ENCODE results near the gene TVP23C.

The TVP23C gene

DNA sequence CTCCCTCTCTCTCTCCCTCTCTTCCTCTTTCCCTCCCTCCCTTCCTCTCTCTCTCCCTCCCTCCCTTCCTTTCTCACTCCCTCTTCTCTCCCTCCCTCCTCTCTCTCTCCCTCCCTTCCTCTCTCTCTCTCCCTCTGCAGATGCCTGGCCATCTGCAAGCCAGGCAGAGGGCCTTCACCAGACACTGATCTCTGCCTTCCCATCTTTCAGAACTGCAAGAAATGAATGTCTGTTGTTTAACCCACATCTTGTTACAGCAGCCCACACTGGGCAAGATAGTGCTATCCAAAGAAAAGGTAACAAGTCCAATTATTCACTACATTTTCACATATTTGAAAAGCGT lies 69.6 kb downstream of the TVP23C start:
- TF ChIP-seq CTCF (conservative IDR thresholded peaks at IDR 0.05) = no peak
- no peak overlapping the region for H3K27ac ChIP-seq

- no peak for TF ChIP-seq CTCF (conservative IDR thresholded peaks at IDR 0.05)
- H3K27ac ChIP-seq = no peak overlapping the region
Measured at GRCh38 chr17:15492791-15493692, 70.2 kb downstream of the TVP23C start.

- no peak for TF ChIP-seq CTCF (conservative IDR thresholded peaks at IDR 0.05)
- no peak overlapping the region for H3K27ac ChIP-seq
Measured at GRCh38 chr17:15492186-15492585, 71.1 kb downstream of the TVP23C start.

DNA sequence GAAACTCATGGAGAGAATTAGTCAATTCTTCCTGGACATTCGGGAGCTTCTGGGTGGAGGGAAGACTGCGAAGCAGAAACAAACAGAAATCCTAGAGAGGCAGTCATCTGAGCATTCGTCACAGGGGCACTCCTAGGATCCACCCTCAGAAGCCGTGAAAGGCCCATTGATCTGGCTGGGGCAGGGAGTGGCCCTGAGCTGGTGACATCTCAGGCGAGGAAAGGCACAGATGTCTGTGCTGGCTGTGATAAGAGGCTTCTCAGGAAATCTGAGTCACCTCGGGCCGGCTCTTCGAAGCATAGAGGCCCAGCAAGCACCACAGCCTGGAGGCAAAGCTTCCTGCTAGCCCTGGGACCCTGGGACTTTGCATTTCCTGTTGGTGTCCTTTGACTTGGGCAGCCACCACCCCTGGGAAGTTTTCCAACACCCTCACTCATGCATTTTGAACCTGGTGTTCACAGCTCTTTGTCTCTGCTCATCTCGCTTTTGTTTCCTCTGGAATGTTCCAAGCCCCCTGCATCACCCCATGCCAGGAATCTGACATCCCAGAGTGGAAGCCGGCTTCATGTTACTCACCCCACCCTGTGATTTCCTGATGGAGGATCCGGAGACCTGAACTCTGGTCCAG lies 72.5 kb downstream of the TVP23C start:
- H3K27ac ChIP-seq = no peak overlapping the region
- TF ChIP-seq CTCF (conservative IDR thresholded peaks at IDR 0.05) = no peak

DNA sequence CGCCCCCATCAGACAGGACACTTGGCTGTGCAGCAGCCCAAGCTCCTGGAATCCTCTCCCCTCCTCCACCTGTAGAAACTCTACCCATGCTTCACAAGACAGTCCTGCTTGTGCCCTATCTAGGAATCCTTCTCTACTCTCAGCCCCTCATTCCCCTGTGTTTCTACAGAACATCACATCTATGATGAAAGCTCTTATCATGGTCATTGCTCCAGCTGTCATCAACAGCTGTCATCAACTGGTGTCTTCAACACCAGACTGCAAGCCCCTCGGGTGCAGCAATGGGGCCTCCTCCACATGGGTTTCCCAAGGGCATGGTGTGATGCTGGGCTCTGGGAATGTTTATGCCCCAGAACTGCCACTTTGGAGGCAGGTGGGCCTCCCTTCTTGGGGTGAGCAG lies 74.7 kb downstream of the TVP23C start:
- TF ChIP-seq CTCF (conservative IDR thresholded peaks at IDR 0.05) = no peak
- no peak overlapping the region for H3K27ac ChIP-seq

DNA sequence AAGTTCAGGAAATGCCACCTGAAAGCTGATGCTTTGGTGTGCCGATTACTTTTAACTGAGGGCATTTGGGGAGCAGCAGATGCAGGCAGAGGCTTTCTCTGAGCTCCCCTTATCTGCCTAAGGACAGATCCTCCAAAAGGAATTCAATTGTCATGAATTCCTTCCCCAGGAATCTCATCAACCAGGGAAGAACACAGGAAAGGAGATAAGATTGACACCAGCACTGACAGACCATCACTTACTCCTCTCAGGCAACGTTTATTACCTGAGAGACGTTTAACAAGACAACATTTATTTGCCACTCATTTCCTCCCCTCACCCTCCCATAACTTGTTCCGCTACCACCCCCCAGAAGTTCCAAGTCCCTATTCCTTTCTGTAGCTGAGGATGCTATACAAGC lies 78.2 kb downstream of the TVP23C start:
- no peak for TF ChIP-seq CTCF (conservative IDR thresholded peaks at IDR 0.05)

DNA sequence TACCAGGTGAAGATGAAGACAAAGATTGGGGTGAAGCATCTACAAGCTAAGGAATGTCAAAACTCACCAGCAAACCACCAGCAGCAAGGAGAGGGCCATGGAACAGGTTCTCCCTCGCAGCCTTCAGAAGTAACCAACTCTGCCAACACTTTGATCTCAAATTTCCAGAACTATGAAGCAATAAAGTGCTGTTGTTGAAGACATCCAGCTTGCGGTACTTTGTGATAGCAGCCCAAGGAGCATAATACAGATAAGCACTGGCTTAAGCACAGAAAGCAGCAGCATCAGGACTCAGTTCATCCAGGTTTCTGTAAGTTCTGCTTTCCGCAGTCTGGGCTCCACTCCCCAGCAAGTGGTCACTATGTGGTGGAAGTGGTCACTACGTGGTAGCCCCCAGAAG lies 79.9 kb downstream of the TVP23C start:
- TF ChIP-seq CTCF (conservative IDR thresholded peaks at IDR 0.05) = no peak
- H3K27ac ChIP-seq = no peak overlapping the region

More for the DNA sequence above, 78.2 kb downstream of the TVP23C start:
- no peak overlapping the region for H3K27ac ChIP-seq

Measured in VCaP (cell line).